ENCODE results near the gene ZFHX3.

ZFHX3 gene

DNA sequence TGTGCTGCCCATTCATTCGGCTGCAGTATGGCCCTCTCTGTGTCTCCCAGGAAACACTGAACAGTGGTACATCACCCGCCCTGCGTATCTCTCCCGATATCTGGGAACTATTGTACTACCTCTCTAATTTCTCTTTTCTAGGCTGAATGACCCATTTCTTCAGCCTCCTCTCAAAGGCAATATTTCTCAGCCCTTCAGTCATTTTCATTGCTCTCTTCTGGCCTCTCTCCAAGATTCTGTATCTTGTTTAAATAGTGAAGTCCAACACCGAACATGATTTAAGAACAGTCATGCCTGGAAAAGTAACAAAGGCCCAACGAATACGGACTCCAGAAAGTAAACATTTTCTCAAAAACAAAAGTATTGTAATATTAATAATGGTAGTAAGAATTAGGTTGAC is 220.1 kb downstream of the ZFHX3 start:
- no peak for DNase-seq (ENCODE audit: low read depth in 2 of 2)

DNA sequence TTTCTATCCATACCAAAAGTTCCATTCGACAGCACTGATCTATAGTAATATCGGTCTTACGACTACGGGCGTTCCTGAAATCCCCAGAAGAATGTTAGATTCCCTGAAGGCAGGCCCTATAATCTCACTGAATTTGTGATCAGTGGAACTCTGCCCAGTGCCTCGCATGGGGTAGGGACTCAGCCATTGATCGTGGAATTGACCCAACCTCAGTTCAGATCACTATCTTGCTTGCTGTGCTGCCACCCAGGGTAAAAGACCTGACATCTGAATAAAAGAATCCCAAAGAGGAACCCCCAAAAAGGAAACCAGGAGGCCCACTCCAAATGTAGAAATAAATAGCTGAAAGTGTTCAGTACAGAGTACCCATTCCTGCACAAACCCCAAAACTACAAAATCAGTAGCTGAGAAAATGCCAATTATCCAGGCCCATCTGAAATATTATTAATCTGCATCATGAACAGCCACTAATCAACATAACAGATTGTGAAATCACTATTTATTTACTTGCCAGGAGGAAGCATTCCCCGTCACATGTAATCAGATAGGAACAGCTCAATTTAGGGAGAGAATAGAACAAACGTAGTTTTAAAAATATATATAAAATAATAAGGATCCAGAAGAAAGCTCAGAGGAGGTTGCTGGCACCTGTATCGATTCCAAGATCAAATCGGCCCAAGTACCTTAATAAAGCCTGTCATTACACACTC is 221.9 kb downstream of the ZFHX3 start:
- no peak for DNase-seq (ENCODE audit: low read depth in 2 of 2)

DNA sequence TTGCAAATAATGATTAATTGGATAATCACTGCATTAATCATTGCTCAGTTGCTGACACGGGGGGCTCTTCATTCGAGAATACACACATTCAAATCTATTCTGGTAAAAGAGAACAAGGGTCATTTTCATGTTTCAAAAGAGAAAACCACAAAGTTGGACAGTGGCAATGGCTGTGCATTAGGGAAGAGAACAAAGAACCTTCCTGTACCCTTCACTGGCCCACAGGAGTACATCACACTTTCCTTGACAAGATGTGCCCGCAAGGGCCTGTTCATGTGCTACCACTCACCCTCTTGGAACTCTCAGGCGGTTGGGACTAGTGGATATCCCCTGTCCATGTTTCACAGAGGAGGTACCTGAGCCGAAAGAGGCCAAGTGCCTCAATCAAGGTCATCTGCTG is 223.2 kb downstream of the ZFHX3 start:
- no peak for DNase-seq (ENCODE audit: low read depth in 2 of 2)

DNA sequence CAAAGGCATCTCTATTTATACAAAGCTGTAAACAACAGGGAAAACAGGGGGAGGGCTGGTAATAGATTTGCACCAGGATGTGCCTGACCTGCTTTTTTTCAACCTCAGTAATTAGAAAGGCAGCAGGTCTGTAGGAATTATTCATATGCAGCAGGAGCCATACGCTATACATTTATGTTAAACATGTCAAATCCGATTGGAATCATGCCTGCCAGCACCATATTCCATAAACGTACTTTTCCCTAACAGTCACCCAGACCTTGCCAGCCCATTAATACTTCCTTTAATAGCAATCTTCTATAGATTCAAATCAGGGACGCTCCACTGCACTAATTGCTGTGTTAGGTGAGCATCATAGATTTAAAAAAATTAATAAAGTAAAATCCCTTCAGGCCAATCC is 223.9 kb downstream of the ZFHX3 start:
- no peak for DNase-seq (ENCODE audit: low read depth in 2 of 2)

- DNase-seq (ENCODE audit: low read depth in 2 of 2): no peak
Measured at GRCh38 chr16:72821185-72821950, 226.6 kb downstream of the ZFHX3 start.

DNA sequence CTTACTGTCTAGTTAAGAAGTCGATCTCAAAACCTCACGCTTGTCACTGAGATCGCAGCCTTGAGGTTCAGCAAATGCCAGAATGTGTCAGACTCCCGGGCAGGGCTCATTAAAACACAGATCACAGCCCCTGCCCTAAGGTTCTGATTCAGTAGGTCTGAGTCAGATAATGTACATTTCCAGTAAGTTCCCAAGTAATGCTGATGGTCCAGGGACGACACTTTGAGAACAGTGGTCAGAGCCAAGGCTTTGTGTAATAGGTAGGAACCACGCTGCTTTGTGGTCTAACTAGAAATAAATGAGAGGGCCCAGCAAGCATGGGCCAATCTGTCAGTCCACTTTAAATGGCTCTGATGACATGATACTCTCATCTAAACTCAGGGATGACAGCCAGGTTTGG is 228.6 kb downstream of the ZFHX3 start:
- no peak for DNase-seq (ENCODE audit: low read depth in 2 of 2)

- DNase-seq (ENCODE audit: low read depth in 2 of 2): no peak
Measured at GRCh38 chr16:72818236-72818845, 229.6 kb downstream of the ZFHX3 start.

GRCh38 chr16:72815348-72816318 is 232.3 kb downstream of the ZFHX3 start:
- no peak for DNase-seq (ENCODE audit: low read depth in 2 of 2)

DNA sequence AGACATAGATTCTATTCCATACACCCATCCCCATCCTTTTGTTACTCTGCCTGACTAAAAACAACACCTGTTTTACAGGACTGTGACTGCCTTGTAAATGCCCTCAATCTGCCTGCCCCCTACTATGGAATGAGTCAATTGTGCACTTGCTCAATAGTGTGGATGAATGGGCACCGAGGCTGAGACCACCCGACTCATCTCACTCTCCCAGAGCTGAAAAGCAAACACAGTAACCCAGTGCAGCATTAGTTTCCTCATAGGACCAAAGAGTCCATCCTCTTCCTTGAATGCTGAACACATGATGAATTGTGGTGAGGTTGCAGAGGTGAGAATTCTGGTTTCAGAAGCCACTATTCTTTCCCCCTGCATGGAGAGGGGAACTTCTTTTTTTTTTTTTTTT is 233.7 kb downstream of the ZFHX3 start:
- DNase-seq (ENCODE audit: low read depth in 2 of 2): no peak

DNA sequence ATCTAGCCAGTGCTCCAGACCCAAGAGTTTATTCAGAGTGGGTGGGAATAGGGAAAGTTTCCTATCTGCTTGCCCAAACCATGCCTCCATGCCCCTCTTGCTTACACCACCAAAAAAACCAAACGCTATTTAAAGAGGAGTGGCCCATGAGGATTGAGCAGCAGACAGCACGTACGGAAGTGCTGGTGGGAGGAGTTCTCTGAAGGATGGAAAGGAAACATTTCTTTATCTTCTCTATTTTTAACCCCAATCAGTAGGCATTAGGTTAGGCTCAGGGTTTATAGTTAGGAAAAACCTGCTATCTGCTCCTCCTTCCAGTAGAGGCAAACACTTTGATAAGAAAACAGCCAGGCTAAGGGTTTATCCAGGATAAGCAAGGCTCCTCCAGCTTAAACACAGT is 235.3 kb downstream of the ZFHX3 start:
- no peak for DNase-seq (ENCODE audit: low read depth in 2 of 2)

DNA sequence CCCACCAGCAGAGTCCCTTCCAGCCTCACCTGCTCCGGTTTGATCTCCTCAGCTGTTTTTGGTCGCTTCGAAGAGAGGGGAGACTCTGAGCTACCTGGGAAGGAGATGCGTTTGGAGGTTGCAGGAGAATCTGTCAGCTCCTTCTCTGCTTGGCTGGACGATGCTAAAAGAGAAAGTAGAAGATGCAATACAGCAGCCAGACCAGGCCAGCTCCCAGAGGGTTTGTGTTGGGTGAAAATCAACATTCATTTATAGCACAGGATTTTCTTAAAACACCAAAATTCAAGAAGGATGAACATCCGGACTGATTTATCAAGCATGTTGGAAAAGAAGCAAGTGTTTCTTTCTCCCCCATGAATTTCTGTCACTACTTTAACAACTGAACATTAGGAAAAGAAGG is 236.1 kb downstream of the ZFHX3 start:
- no peak for DNase-seq (ENCODE audit: low read depth in 2 of 2)

GRCh38 chr16:72811188-72811720 is 236.7 kb downstream of the ZFHX3 start:
- no peak for DNase-seq (ENCODE audit: low read depth in 2 of 2)

DNA sequence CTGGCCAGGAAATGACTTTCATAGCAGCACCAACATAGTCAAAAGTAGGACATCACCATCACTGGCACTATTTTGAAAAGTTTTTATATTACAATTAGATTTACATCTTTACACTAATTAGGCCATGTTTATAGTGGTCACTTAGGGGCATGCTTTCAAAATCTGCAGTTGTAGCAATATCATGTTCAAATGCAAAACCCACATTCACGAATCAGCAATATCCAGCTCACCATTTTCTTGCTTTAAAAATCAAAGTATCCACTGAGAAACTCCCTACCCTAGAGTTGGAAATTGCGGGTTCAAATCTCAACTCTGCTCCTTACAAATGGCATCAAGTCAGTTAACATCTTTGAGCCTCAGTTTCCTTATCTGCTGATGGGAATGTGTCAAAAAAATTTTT is 237.4 kb downstream of the ZFHX3 start:
- DNase-seq (ENCODE audit: low read depth in 2 of 2): no peak

- DNase-seq (ENCODE audit: low read depth in 2 of 2): no peak
Measured at GRCh38 chr16:72809446-72809845, 238.5 kb downstream of the ZFHX3 start.

DNA sequence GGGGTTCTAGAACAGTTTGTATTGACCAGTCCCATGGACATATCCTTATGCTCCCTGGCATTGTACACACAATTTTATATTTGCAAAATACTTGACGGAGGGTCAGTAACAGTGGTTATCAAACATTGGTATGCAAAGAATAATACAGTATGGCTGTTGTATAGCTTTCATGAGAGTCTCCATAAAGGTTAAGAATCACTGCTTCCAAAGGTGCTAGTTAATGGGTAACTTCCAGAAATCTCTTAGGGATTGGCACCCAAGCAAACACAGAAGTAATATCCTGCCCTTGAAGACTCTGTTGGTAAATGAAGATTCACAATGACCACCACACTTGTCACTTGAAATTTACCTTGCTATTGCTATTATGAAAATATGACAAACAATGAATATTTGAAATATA is 239.2 kb downstream of the ZFHX3 start:
- no peak for DNase-seq (ENCODE audit: low read depth in 2 of 2)

DNA sequence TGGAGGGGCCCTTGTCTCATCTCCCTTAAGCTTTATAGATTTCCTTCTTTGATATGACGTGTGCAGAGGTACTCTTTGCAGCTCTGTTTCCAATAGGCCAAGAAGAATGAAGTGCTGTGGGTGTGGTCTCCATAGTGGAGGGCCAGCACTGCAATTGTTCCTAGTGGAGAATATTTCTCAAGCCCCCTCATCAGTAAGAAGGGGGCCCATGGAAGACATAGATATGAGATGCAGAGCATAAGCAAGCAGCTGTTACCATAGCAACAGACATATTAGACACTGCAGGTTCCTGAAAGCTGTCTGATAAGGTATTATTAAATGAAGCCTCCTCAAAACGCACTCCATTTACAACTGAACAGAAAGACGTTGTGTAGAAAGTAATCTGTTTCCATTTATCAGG is 240.7 kb downstream of the ZFHX3 start:
- no peak for DNase-seq (ENCODE audit: low read depth in 2 of 2)

DNA sequence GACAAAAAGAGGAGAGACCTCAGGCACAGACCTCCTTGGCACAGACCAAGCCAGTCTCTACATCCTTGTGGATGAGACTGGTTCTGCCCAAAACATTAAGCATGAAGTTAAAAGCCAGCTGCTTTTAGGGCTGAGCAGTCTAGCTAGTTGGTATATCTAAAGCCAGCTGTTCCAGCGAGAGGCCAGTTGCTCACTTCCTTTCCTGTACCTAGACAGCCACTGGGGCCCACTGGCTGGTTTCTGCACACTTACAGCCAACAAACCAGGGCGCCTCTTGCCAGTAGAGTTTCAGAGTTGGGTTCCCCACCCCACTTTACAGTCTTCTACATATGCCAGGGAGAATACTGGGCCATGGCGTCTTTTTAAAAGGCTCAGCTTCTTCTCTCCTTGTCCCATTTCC is 242.4 kb downstream of the ZFHX3 start:
- no peak for DNase-seq (ENCODE audit: low read depth in 2 of 2)

DNA sequence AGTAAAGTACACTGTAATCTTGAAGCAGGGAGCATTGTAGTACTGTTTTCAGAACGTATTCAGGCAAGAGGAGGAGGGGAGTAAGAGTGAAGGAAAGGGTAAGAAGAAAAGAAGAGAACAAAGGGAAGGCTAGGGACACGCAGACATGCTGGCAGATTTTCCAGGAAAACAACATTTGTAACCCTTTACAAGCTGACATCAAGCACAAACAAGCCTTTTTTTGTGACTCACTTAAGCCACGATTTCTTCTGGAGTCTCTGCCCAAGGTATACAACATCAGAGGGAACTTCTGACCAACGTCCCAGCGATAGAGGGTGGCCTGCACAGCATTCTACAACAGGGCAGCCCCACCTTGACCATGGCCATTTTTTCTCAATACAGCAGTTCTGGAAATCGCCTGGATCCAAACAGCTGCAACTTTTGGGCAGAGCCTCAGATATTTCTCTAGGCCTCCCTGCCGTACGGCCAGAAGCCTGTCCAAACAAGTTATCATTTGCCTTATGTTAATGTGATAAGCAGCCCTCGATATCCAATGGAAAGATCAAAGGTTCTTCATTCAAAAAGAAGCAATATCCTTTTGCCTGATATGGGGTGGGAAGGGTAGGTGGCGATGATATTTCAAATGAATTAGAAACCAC is 247.3 kb downstream of the ZFHX3 start:
- DNase-seq (ENCODE audit: low read depth in 2 of 2): no peak

GRCh38 chr16:72798264-72798663 is 249.7 kb downstream of the ZFHX3 start:
- DNase-seq (ENCODE audit: low read depth in 2 of 2): no peak

DNA sequence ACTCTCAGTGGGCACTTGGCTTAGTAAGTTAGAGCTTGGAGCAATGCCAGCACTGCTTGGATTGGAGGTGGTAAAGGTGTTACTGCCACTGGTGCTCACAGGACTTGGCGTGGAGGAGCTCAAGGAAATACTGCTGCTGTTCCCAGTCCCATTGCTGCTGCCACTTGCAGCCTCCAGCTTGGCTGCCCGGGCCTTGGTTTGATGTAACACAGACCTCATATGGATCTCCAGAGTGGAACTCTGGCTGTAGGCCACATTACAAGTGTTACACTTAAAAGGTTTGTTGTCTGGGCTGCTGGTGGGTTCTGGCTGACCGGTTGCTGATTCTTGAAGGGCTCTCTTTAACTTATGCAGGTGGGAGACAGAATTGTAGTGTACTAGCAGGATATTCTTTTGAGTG is 250.3 kb downstream of the ZFHX3 start:
- DNase-seq (ENCODE audit: low read depth in 2 of 2): no peak

GRCh38 chr16:72796222-72796621 is 251.7 kb downstream of the ZFHX3 start:
- no peak for DNase-seq (ENCODE audit: low read depth in 2 of 2)
